GM15510 (cell line): ENCODE results near the gene STAT6.

ENCODE experiments used
- POLR2A ChIP-seq: IDR thresholded peaks from 3 replicates; pipeline ENCODE4 v1.6.1; 2011; ENCODE audit warnings: borderline replicate concordance; ENCODE audit not compliant: insufficient read length; ENCODE audit errors: extremely low read depth

The STAT6 gene

DNA sequence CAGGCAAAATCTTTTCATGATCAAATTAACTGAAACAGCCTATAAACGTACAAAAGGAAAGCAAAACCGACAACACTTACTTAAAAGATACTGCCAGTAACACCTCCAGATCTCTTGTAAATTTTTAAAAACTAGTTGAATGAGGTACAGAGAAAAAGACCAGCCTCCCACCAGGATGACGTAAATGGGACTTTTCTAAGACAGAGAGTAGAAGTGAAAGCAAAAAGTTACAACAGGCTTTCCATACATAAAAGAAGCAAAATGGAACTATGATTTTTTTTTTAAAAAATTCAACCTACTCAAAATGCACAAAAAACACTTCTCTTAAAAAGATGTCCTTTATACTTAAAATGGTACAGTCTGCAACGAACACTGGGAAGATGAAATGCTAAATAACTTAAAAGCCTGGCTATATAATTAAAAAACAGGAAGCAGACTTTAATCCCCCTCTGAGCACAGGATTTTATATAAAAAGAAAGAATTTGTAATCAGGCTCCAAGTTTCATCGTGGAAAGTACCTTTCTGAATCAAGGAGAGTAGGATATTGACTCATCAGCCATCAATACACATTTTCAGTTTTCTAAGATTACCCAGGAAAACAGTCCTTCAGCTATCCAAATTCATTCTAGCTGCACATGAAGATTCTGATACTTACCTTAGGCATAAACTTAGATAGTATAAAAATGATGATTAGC lies 47.0 kb downstream of the STAT6 start:
- no peak for TF ChIP-seq POLR2A

GRCh38 chr12:57058454-57058853 lies 52.7 kb downstream of the STAT6 start:
- TF ChIP-seq POLR2A, result no peak

DNA sequence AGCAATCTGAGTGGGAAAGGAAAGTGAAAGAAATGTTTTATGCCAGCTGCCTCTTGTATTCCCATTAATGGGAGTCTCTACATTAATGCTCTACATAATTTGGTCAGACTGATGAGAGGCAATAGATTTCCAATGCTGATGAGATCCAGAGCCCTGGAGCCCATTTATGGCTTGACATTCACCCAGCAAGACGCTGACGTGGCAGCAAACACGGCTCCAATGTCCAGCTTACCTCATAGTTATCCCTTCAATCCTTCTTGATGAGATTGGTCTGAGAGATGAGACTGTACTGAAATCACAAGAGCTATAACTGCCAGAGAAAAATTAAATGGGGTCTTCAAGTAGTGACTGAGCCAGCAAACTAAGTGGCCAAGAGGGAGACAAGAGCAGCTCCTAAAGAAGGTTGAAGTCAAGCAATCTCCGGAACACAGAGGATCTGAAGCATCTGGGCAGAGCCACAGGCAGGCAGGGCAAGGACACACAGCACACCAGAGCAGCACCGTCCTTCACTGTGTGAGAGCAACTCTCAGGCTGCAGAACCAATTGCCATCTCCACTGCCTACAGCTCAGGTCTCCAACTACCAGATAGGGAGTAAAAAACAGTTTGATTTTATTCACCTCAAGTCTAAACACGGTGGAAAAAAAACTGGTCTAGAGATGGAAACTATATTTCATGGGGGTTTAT lies 54.0 kb downstream of the STAT6 start:
- TF ChIP-seq POLR2A, result no peak

DNA sequence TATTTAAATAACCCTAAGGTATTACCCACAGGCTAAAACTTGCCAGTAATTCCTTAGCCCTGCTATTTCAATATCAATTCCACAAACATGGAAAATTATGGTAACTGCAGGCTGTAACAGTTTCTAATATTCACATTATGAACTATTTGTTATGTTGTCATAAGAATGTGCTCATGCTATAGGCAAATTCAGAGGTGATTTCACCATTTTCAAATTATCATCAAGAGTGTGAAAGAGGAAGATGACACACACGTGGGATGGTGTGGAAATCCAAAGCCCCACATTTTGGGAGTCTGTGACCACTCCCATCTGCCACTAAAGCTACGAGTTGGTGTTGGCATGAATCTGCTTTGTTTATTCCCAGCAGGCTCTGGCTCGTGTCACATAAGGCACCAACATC lies 55.3 kb downstream of the STAT6 start:
- no peak for TF ChIP-seq POLR2A

- TF ChIP-seq POLR2A, result no peak
Observed at GRCh38 chr12:57051011-57051410, 60.2 kb downstream of the STAT6 start.

GRCh38 chr12:57049890-57050289 lies 61.3 kb downstream of the STAT6 start, which contains the start of gene MYO1A:
TSS of gene MYO1A (minus strand) at chr12:57050129. CDS start at chr12:57048323, 1,806 bp downstream.
- TF ChIP-seq POLR2A, result no peak

DNA sequence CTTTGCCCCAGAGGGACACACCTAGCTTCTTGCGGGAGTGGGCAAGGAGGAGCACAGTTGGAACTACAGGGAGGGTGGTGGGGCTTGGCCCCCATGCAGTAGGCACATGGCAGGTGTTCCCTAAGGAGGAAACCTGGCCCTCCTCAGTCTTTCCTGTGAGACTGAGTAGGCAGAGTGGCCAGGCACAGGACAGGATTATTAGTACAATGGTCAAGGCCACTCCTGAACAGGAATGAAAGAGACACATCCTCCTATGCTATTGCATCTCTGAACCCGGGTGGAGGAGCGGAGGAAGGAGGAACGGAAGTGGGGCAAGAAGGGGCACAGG lies 62.1 kb downstream of the STAT6 start:
- no peak for TF ChIP-seq POLR2A

DNA sequence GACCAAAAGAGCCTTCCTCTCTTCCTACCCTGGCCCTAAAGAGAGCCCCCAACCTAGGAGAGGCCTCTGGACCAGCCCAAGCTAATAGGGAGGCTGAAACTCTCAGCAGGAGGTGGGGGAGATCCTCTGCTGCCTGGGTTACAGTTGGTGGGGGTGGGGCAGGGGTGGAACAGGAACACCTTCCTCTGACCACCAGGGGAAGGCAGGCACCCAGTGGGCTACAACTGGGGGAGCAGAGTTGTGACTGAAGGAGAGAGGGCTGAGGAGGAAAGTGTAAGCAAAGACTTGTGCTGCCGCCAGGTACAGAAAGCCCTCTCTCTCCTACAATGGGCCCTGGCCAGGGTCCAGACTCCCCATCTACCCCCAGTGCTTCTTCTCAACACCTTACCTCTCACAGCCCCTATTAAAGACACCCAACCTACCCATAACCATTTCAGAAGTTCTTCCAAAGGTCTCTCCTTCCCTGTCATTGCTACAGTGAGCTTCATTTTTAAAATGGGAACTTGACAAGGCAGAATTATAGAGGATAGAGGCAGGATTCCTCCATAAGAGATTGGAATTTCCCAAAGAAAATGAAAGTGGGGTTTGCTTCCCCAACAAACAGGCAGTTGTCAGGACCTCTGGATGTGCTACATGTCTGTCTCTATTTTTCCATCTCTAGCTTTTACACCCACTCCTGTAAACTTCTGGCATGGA lies 62.6 kb downstream of the STAT6 start:
- no peak for TF ChIP-seq POLR2A

DNA sequence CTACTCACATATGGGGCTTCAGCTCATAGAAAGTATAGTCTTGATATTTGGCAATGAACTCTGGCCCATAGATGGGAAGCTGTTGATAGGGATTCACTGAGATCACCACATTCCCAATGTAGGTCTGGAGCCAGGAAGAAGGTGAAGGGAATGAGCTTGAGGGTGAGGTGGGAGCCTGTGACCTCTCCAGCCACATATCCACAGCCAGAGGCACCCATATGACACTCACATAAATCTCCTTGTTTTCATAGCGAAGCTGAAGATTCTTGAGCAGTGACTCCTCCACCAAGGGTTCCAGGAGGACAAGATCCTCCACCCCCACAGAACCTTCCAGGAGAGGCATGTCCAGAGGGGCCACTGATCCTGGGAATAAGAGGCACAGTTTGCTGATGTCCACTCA lies 63.2 kb downstream of the STAT6 start:
- no peak for TF ChIP-seq POLR2A

- TF ChIP-seq POLR2A, result no peak
Observed at GRCh38 chr12:57046947-57047890, 63.9 kb downstream of the STAT6 start.

DNA sequence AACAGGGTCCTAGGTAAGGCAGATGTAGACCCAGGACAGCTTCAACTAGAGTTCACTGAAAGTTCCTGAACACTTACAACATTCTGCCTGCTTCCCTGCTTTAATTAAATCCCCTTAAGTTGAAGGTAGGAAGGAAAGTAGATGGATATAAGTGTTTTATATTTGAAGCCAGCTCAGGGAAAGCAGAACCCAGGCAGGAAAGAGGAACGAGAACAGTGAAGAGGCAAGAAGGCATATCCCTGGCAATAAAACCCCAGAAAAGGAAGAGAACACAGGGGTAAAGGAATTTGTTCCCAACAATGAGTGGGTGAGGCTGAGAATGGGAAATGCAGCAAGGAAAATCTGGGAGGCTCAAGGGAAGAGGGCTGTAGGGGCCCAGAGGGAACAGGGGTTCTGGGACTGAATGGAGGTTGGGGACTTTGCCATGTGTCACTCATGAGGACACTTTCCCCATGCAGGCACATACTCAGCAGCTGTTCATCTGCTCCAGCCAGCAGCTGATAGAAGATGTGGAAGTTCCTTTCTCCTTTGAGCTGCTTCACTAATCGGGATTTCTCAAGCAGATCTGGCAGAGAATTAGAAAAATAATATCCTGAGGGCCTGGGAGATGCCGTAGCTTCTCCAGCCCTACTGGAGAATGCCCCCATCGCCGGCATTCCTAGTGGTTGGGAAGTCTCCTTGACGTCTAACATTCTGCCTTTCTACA lies 64.9 kb downstream of the STAT6 start:
- no peak for TF ChIP-seq POLR2A
